Coronary artery (tissue), 2 donors: Measurements from ENCODE around the gene PLD4.
"Not testable (repeated sequence)": the region's sequence is repeated elsewhere in the genome, so short reads cannot be mapped to it uniquely, and the experiment has no call there.

Experiments
- DNase-seq: peaks from one replicate; pipeline ENCODE4 v3.0.0-alpha.2; 2017; ENCODE audit warnings: low spot score
- H3K27ac ChIP-seq, 2 donors: fragments of 200-600 bp; sonication (generic); one replicate each; pipeline ENCODE4 v1.5.1; 2016 to 2019
- H3K4me3 ChIP-seq: fragments of 200-600 bp; sonication (generic); 2 replicates; pipeline ENCODE4 v1.5.1; 2016; ENCODE audit warnings: mild to moderate bottlenecking, moderate library complexity
- CTCF ChIP-seq: fragments of 200-600 bp; sonication (generic); IDR thresholded peaks from one replicate; pipeline ENCODE4 v1.5.1; 2019; ENCODE audit warnings: antibody characterized with exemption

Gene PLD4

GRCh38 chr14:104908303-104908702 is 16.4 kb upstream of the PLD4 start:
- no peak for DNase-seq
- no peak for TF ChIP-seq CTCF
- Histone ChIP-seq H3K27ac (no peak overlapping the region), H3K4me3 (no peak overlapping the region)

DNA sequence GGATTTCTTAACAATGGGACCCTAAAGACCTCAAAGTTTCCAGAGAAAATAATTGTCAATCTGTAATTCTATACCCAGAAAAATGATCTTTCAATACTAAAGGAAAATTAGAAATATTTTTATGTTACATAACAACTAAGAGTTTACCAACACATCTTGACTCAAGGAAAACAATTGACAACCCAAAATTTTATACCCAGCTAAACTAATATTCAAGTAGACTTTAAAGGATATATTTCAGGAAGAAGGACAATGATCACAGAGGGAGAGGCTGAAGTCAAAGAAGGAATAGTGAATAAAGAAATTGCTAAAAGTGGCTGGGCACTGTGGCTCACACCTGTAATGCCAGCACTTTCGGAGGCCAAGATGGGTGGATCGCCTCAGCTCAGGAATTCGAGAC is 12.6 kb upstream of the PLD4 start:
- H3K27ac ChIP-seq = no peak overlapping the region
- DNase-seq = no peak
- TF ChIP-seq CTCF = no peak
- no peak overlapping the region for H3K4me3 ChIP-seq

GRCh38 chr14:104913435-104913834 is 11.2 kb upstream of the PLD4 start:
- no peak for DNase-seq
- TF ChIP-seq CTCF = no peak
- Histone ChIP-seq H3K27ac (no peak overlapping the region), H3K4me3 (no peak overlapping the region)

- H3K27ac ChIP-seq = no peak overlapping the region
- no peak for TF ChIP-seq CTCF
- no peak overlapping the region for H3K4me3 ChIP-seq
- no peak for DNase-seq
These were observed 7.6 kb upstream of the PLD4 start for GRCh38 chr14:104917116-104917515.

DNA sequence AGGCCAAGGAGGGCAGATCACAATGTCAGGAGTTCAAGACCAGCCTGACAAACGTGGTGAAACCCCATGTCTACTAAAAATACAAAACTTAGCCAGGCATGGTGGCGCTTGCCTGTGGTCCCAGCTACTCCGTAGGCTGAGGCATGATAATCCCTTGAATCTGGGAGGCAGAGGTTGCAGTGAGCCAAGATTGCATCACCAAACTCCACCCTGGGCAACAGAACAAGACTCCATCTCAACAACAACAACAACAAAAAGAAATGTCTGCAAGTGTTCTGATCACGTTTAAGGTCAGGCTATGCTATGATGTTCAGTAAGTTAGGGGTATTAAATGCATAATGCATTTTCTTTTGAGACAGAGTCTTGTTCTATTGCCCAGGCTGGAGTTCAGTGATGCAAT is 6.7 kb upstream of the PLD4 start:
- Histone ChIP-seq H3K4me3 (no peak overlapping the region), H3K27ac (no peak overlapping the region)
- no peak for DNase-seq
- no peak for TF ChIP-seq CTCF

GRCh38 chr14:104919152-104919992 is 5.3 kb upstream of the PLD4 start:
- DNase-seq, H3K4me3 ChIP-seq, H3K27ac ChIP-seq: not testable (repeated sequence)

DNA sequence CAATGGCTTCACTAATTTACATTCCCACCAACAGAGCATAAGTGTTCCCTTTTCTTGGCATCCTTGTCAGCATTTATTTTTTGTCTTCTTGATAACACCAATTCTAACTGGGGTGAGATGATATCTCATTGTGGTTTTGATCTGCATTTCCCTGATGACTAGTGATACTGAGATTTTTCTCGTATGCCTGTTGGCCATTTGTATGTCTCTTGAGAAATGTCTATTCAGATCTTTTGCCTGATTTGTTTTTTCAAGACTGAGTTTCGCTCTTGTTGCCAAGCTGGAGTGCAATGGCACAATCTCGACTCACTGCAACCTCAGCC is 4.7 kb upstream of the PLD4 start:
- no peak for DNase-seq
- Histone ChIP-seq H3K4me3 (no peak overlapping the region), H3K27ac (no peak overlapping the region)
- no peak for TF ChIP-seq CTCF
